SK-N-SH (cell line): ENCODE results near the gene CCNO. TPM values are rescaled to one million over a fixed set of nuclear protein-coding genes. Genes with fewer than 3 reads are reported as not detected.

Source experiments
- CTCF ChIA-PET: fragments of 300-600, 350-600 bp; formaldehyde crosslinking; extraction: SDS; loops from one replicate; lab custom pipeline; 2021; lab: Yijun Ruan, JAX
- POLR2A ChIA-PET: fragments of 350-600 bp; sonication (Branson Sonifier 250); formaldehyde crosslinking; extraction: SDS; loops from one replicate; lab custom pipeline; 2020; ENCODE audit warnings: antibody characterized with exemption, inconsistent platforms; lab: Yijun Ruan, JAX
- DNase-seq: peaks from one replicate; pipeline ENCODE4 v3.0.0; 2012
- H2AFZ ChIP-seq: fragments of 200-600 bp; sonication (generic); 2 replicates; pipeline ENCODE4 v1.8.1; 2016; ENCODE audit warnings: antibody characterized with exemption, mild to moderate bottlenecking, low read depth
- H3F3A ChIP-seq: fragments of 200-600 bp; sonication (generic); replicated peaks from 2 replicates; pipeline ENCODE3; 2016; ENCODE audit warnings: antibody characterized with exemption, mild to moderate bottlenecking; ENCODE audit not compliant: insufficient read depth
- H3K27ac ChIP-seq, 2 experiments: fragments of 200-500 bp in 1 of 2; fragments of 200-600 bp in 1 of 2; sonication (Bioruptor generic) in 1 of 2; sonication (generic), shearing (Covaris generic) in 1 of 2; 2 replicates each; pipeline versions ENCODE4 v1.5.1 to v1.6.1; 2014 to 2016; ENCODE audit warnings: low read depth in 2 of 2, inconsistent platforms in 1 of 2, low read length in 1 of 2, mild to moderate bottlenecking in 1 of 2, mixed read lengths in 1 of 2
- H3K27me3 ChIP-seq: fragments of 200-600 bp; sonication (generic), shearing (Covaris generic); 2 replicates; pipeline ENCODE4 v1.6.1; 2016; ENCODE audit warnings: mixed run types; ENCODE audit not compliant: insufficient read depth
- H3K36me3 ChIP-seq, 2 experiments: fragments of 200-500 bp in 1 of 2; fragments of 200-600 bp in 1 of 2; sonication (Bioruptor generic) in 1 of 2; sonication (generic) in 1 of 2; replicated peaks in 1 of 2; 2 replicates each; pipeline versions ENCODE3 to v1.5.1; 2014 to 2016; ENCODE audit warnings: low read length in 1 of 2, mild to moderate bottlenecking in 1 of 2; ENCODE audit not compliant: insufficient read depth in 2 of 2, control insufficient read depth in 1 of 2
- H3K4me1 ChIP-seq, 2 experiments: fragments of 200-500 bp in 1 of 2; fragments of 200-600 bp in 1 of 2; sonication (Bioruptor generic) in 1 of 2; sonication (generic), shearing (Covaris generic) in 1 of 2; 2 replicates each; pipeline versions ENCODE4 v1.5.1 to v1.6.1; 2014 to 2016; ENCODE audit warnings: low read depth in 1 of 2, low read length in 1 of 2, mixed run types in 1 of 2; ENCODE audit not compliant: insufficient read depth in 2 of 2, control insufficient read depth in 1 of 2
- H3K4me2 ChIP-seq: fragments of 200-600 bp; sonication (generic), shearing (Covaris generic); 2 replicates; pipeline ENCODE4 v1.6.1; 2017; ENCODE audit warnings: mixed run types
- H3K4me3 ChIP-seq, 2 experiments: fragments of 200-500 bp in 1 of 2; fragments of 200-600 bp in 1 of 2; sonication (Bioruptor generic) in 1 of 2; sonication (generic), shearing (Covaris generic) in 1 of 2; 2 replicates each; pipeline versions ENCODE4 v1.5.1 to v1.8.1; 2014 to 2016; ENCODE audit warnings: low read depth in 2 of 2, inconsistent platforms in 1 of 2, low read length in 1 of 2, mild to moderate bottlenecking in 1 of 2, mixed read lengths in 1 of 2, moderate library complexity in 1 of 2
- H3K79me2 ChIP-seq: fragments of 200-600 bp; sonication (generic); 2 replicates; pipeline ENCODE4 v1.8.1; 2017; ENCODE audit warnings: mild to moderate bottlenecking; ENCODE audit not compliant: insufficient read depth
- H3K9ac ChIP-seq: fragments of 200-600 bp; sonication (generic); 2 replicates; pipeline ENCODE4 v1.6.1; 2017; ENCODE audit warnings: mixed run types
- H3K9me2 ChIP-seq: fragments of 200-600 bp; sonication (generic); 2 replicates; pipeline ENCODE4 v1.6.1; 2017; ENCODE audit warnings: mixed run types
- H3K9me3 ChIP-seq: fragments of 200-600 bp; sonication (generic); 2 replicates; pipeline ENCODE4 v1.6.1; 2017; ENCODE audit warnings: mixed run types, mild to moderate bottlenecking, moderate library complexity
- H4K20me1 ChIP-seq: fragments of 200-600 bp; sonication (generic); 2 replicates; pipeline ENCODE4 v1.6.1; 2017; ENCODE audit warnings: mild to moderate bottlenecking, mixed run types; ENCODE audit not compliant: insufficient read depth
- CHD2 ChIP-seq: fragments of 150-350 bp; IDR thresholded peaks from 2 replicates; pipeline ENCODE4 v1.6.1; 2018; ENCODE audit warnings: low read length; ENCODE audit not compliant: partially characterized antibody
- EZH2phosphoT487 ChIP-seq: fragments of 200-600 bp; sonication (generic); IDR thresholded peaks from 2 replicates; pipeline ENCODE4 v1.6.1; 2017; ENCODE audit warnings: low read depth, mixed run types, mild to moderate bottlenecking, antibody characterized with exemption, moderate library complexity, borderline replicate concordance
- FOSL2 ChIP-seq: IDR thresholded peaks from 2 replicates; pipeline ENCODE4 v1.4.0; 2012; ENCODE audit warnings: low read depth, mild to moderate bottlenecking, moderate library complexity, borderline replicate concordance
- GATA2 ChIP-seq: sonication (generic); formaldehyde crosslinking; IDR thresholded peaks from 2 replicates; pipeline ENCODE4 v1.5.0; 2020; ENCODE audit warnings: mild to moderate bottlenecking, missing genetic modification reagents
- MEF2A ChIP-seq: IDR thresholded peaks from 2 replicates; pipeline ENCODE4 v1.4.0; 2012; ENCODE audit warnings: low read depth, borderline replicate concordance
- MXI1 ChIP-seq: IDR thresholded peaks from 2 replicates; pipeline ENCODE4 v1.6.1; 2012; ENCODE audit warnings: mild to moderate bottlenecking, low read depth, low read length, improper control_type of control experiment
- PBX3 ChIP-seq: IDR thresholded peaks from 2 replicates; pipeline ENCODE4; 2012
- POLR2AphosphoS5 ChIP-seq: IDR thresholded peaks from 2 replicates; pipeline ENCODE4 v1.6.1; 2012; ENCODE audit warnings: low read depth, low read length
- RAD21 ChIP-seq: IDR thresholded peaks from 2 replicates; pipeline ENCODE4 v1.6.1; 2012; ENCODE audit warnings: mild to moderate bottlenecking, low read length
- REST ChIP-seq: IDR thresholded peaks from 2 replicates; pipeline ENCODE4 v1.6.1; 2012; ENCODE audit warnings: mild to moderate bottlenecking, low read depth, low read length, moderate library complexity
- RFX5 ChIP-seq: IDR thresholded peaks from 2 replicates; pipeline ENCODE4 v1.6.1; 2012; ENCODE audit warnings: mild to moderate bottlenecking, improper control_type of control experiment, low read length
- SIN3A ChIP-seq: IDR thresholded peaks from 2 replicates; pipeline ENCODE4 v1.6.1; 2012; ENCODE audit warnings: low read depth, mild to moderate bottlenecking, low read length, moderate library complexity, borderline replicate concordance
- TAF1 ChIP-seq: IDR thresholded peaks from 2 replicates; pipeline ENCODE4 v1.6.1; 2012; ENCODE audit warnings: low read depth, mild to moderate bottlenecking, low read length, moderate library complexity, borderline replicate concordance
- TCF12 ChIP-seq: IDR thresholded peaks from 2 replicates; pipeline ENCODE4 v1.4.0; 2012
- USF1 ChIP-seq: IDR thresholded peaks from 2 replicates; pipeline ENCODE4 v1.4.0; 2012; ENCODE audit warnings: low read depth, borderline replicate concordance
- YY1 ChIP-seq: IDR thresholded peaks from 2 replicates; pipeline ENCODE4 v1.4.0; 2012; ENCODE audit warnings: low read depth, mild to moderate bottlenecking
- whole genome bisulfite sequencing: methylation state at CpG from one replicate; pipeline ENCODE4 v1.1.6; 2017; ENCODE audit warnings: low lambda C conversion rate; 5-methylcytosine and 5-hydroxymethylcytosine counted together
- polyA plus RNA-seq, 3 experiments: library from polyadenylated mRNA; depleted of rRNA; stranded (reverse); fragments of >200 nt; gene quantifications; 2 replicates each; pipeline ENCODE4 v1.2.3, GENCODE V29; 2012

CCNO gene
- polyA plus RNA-seq, 1 of the 3 experiments (the other 2 are of a cell fraction) = not detected

GRCh38 chr5:55234121-55234700 lies 803 bp upstream of the CCNO start:
- no peaks in the 10 kb centered on the region for H3K9me3 ChIP-seq
- H3K9me2 ChIP-seq = no peaks in the 10 kb centered on the region
- H3K27me3 ChIP-seq = peaks cover 87% of the 10 kb centered on the region
- H3K4me1 ChIP-seq = peaks cover 0 to 25% of the 10 kb centered on the region in 2 experiments; a peak in 1 of 4 replicates
- H3K4me3 ChIP-seq = peak overlapping the region; percentile 39 to 59
- no peak overlapping the region for H3K27ac ChIP-seq
- ChIA-PET POLR2A (no interaction called here), CTCF (interaction anchor here (0.7 to 2.7 kb wide), 5 partner anchors 8 to 621 kb away, joined by 3 to 10 read pairs (median 6); partner anchors contain the start of gene CDC20B)
- H2AFZ ChIP-seq = peak overlapping the region; percentile 93
- H4K20me1 ChIP-seq = no peaks in the 10 kb centered on the region
- no peaks in the 10 kb centered on the region for H3K79me2 ChIP-seq
- peaks cover 3% of the 10 kb centered on the region for H3F3A ChIP-seq
- WGBS = 31% methylated on average over 26 of the region's 31 CpGs
- no peak for TF ChIP-seq RFX5
- TF ChIP-seq RAD21 = no peak
- no peak for TF ChIP-seq TCF12
- no peak for TF ChIP-seq GATA2 (CRISPR knock-in tag)
- TF ChIP-seq SIN3A = no peak
- TF ChIP-seq MEF2A = no peak
- TF ChIP-seq EZH2phosphoT487 = no peak
- no peak for TF ChIP-seq USF1
- TF ChIP-seq CHD2 = no peak
- TF ChIP-seq FOSL2 = no peak
- no peak for TF ChIP-seq PBX3
- TF ChIP-seq MXI1 = no peak
- TF ChIP-seq POLR2AphosphoS5 = no peak
- TF ChIP-seq YY1 = no peak
- TF ChIP-seq REST = no peak
- TF ChIP-seq TAF1 = no peak
- DNase-seq = peak; percentile 44
- H3K4me2 ChIP-seq = peak overlapping the region; percentile 96
- H3K9ac ChIP-seq = no peak overlapping the region
- no peaks in the 10 kb centered on the region for H3K36me3 ChIP-seq
